Sigmoid colon (tissue), 7 donors: ENCODE results near the gene ZNF219. TPM values are rescaled to one million over a fixed set of nuclear protein-coding genes. Genes with fewer than 3 reads are reported as not detected.
"Not testable (repeated sequence)": the region's sequence is repeated elsewhere in the genome, so short reads cannot be mapped to it uniquely, and the experiment has no call there.

Experiments
- DNase-seq: peaks from one replicate; pipeline ENCODE4 v3.0.0-alpha.2; 2019
- H3K27ac ChIP-seq, 4 donors: fragments of 200-600 bp; sonication (generic); one replicate each; pipeline ENCODE4 v1.5.1; 2016 to 2019; ENCODE audit warnings: mild to moderate bottlenecking in 1 of 4
- H3K27me3 ChIP-seq, 3 donors: fragments of 200-600 bp; sonication (generic); one replicate each; pipeline ENCODE4 v1.5.1; 2019; ENCODE audit warnings: mild to moderate bottlenecking in 1 of 3
- H3K36me3 ChIP-seq, 4 donors: fragments of 200-600 bp; sonication (generic); one replicate each; pipeline ENCODE4 v1.5.1; 2016 to 2019
- H3K4me1 ChIP-seq, 4 donors: fragments of 200-600 bp; sonication (generic); one replicate each; pipeline ENCODE4 v1.5.1; 2017 to 2019
- H3K4me3 ChIP-seq, 4 donors: fragments of 200-600 bp; sonication (generic); one replicate each; pipeline ENCODE4 v1.5.1; 2017 to 2019; ENCODE audit warnings: mild to moderate bottlenecking in 2 of 4, moderate library complexity in 1 of 4
- H3K9me3 ChIP-seq, 4 donors: fragments of 200-600 bp in 3 of 4; sonication (generic) in 3 of 4; one replicate each; pipeline versions ENCODE4 v1.5.1 to v1.6.1; 2013 to 2019
- CTCF ChIP-seq, 4 experiments: fragments of 450-650 bp in 3 of 4; fragments of 200-600 bp in 1 of 4; IDR thresholded peaks; one replicate each; pipeline ENCODE4 v1.5.1; 2016 to 2019; ENCODE audit warnings: antibody characterized with exemption in 4 of 4, mild to moderate bottlenecking in 3 of 4, moderate library complexity in 2 of 4
- EP300 ChIP-seq, 4 donors: sonication (generic); formaldehyde crosslinking; IDR thresholded peaks; one replicate each; pipeline ENCODE4 v1.6.1; 2017; ENCODE audit warnings: antibody characterized with exemption in 4 of 4
- POLR2A ChIP-seq, 2 donors: fragments of 450-650 bp; IDR thresholded peaks; one replicate each; pipeline ENCODE4 v1.6.1; 2016; ENCODE audit warnings: antibody characterized with exemption in 2 of 2, mild to moderate bottlenecking in 2 of 2, moderate library complexity in 2 of 2
- POLR2AphosphoS5 ChIP-seq, 4 donors: sonication (generic); formaldehyde crosslinking; IDR thresholded peaks; one replicate each; pipeline ENCODE4 v1.6.1; 2017; ENCODE audit warnings: antibody characterized with exemption in 4 of 4
- WGBS, 2 donors: extraction: QIAGEN DNeasy Blood & Tissue Kit; methylation state at CpG; one replicate each; pipeline ENCODE4 v1.1.7; 2013; 5-methylcytosine and 5-hydroxymethylcytosine counted together
- intact Hi-C: fragments of 100-400 bp; cut with DNase I; formaldehyde crosslinking; loops from one replicate; pipeline ENCODE4 v1.15.1; 2023
- polyA plus RNA-seq, 3 donors: library from polyadenylated mRNA; stranded (reverse); fragments of 200-250 nt; gene quantifications; one replicate each; pipeline ENCODE4 v1.2.3, GENCODE V29; 2013
- total RNA-seq, 4 donors: library from RNA; depleted of rRNA; stranded (reverse); fragments of >200 nt; gene quantifications; one replicate each; pipeline ENCODE4 v1.1.0, GENCODE V29; 2016
- donor health status: healthy with polysubstance abuse.
- donor health status: Bipolar disorder and iron deficiency.
- donor health status: healthy.

ZNF219 gene
- total and polyA plus RNA-seq, 7 donors = 27.6 to 89.7 (median 48.2) TPM

GRCh38 chr14:21043387-21043973 lies 55.0 kb downstream of the ZNF219 start:
- no peak overlapping the region for H3K27ac ChIP-seq
- no peaks in the 10 kb centered on the region for H3K9me3 ChIP-seq
- TF ChIP-seq EP300 (IDR thresholded peaks at IDR 0.05) (no peak), CTCF (IDR thresholded peaks at IDR 0.05) (no peak), POLR2AphosphoS5 (IDR thresholded peaks at IDR 0.05) (no peak), POLR2A (IDR thresholded peaks at IDR 0.05) (no peak)
- no peaks in the 10 kb centered on the region for H3K36me3 ChIP-seq
- peaks cover 0 to 31% (median 21%) of the 10 kb centered on the region in 4 donors for H3K4me1 ChIP-seq
- 38 to 56% methylated on average over 2 of the region's 2 CpGs for WGBS, 2 donors
- intact Hi-C loops = loop anchor here (5.0 kb wide), 1 partner anchor 71 kb away; no protein-coding TSS in a partner anchor
- no peaks in the 10 kb centered on the region for H3K27me3 ChIP-seq
- no peak for DNase-seq
- no peak overlapping the region for H3K4me3 ChIP-seq

DNA sequence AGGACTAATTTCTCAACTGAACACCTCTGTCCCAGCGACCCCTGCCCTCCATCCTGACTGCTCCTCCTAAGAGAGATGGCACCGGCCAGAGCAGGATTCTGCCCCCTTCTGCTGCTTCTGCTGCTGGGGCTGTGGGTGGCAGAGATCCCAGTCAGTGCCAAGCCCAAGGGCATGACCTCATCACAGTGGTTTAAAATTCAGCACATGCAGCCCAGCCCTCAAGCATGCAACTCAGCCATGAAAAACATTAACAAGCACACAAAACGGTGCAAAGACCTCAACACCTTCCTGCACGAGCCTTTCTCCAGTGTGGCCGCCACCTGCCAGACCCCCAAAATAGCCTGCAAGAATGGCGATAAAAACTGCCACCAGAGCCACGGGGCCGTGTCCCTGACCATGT lies 55.5 kb downstream of the ZNF219 start:
- H3K4me3 ChIP-seq = no peak overlapping the region
- intact Hi-C loops = loop anchor here (5.0 kb wide), 1 partner anchor 71 kb away; no protein-coding TSS in a partner anchor
- no peak for TF ChIP-seq POLR2AphosphoS5 (IDR thresholded peaks at IDR 0.05)
- no peak for TF ChIP-seq POLR2A (IDR thresholded peaks at IDR 0.05)
- no peak for TF ChIP-seq EP300 (IDR thresholded peaks at IDR 0.05)
- no peak for TF ChIP-seq CTCF (IDR thresholded peaks at IDR 0.05)
- WGBS, 2 donors = 57 to 58% methylated on average over 8 of the region's 8 CpGs
- no peaks in the 10 kb centered on the region for H3K27me3 ChIP-seq
- H3K9me3 ChIP-seq = no peaks in the 10 kb centered on the region
- H3K4me1 ChIP-seq = peaks cover 0 to 37% (median 26%) of the 10 kb centered on the region in 4 donors
- H3K27ac ChIP-seq = no peak overlapping the region
- no peaks in the 10 kb centered on the region for H3K36me3 ChIP-seq
- DNase-seq = no peak

- intact Hi-C loops = loop anchor here (2.0 to 5.0 kb wide), 2 partner anchors 70 to 185 kb away; no protein-coding TSS in a partner anchor
- Histone ChIP-seq H3K27me3 (no peaks in the 10 kb centered on the region), H3K4me1 (peaks cover 0 to 38% (median 26%) of the 10 kb centered on the region in 4 donors), H3K27ac (no peak within 1 kb of the TSS), H3K9me3 (no peaks in the 10 kb centered on the region), H3K4me3 (no peak within 1 kb of the TSS), H3K36me3 (no peaks in the 10 kb centered on the region)
- TF ChIP-seq EP300 (IDR thresholded peaks at IDR 0.05) (no peak), POLR2AphosphoS5 (IDR thresholded peaks at IDR 0.05) (no peak), CTCF (IDR thresholded peaks at IDR 0.05) (no peak), POLR2A (IDR thresholded peaks at IDR 0.05) (no peak)
- DNase-seq = no peak
- WGBS, 2 donors = 67 to 79% methylated on average over 11 of the region's 11 CpGs
Measured at GRCh38 chr14:21041676-21042433, 56.6 kb downstream of the ZNF219 start, which contains the start of gene RNASE7. TSS of gene RNASE7 (plus strand) at chr14:21042362. CDS start at chr14:21042993, 631 bp downstream.

DNA sequence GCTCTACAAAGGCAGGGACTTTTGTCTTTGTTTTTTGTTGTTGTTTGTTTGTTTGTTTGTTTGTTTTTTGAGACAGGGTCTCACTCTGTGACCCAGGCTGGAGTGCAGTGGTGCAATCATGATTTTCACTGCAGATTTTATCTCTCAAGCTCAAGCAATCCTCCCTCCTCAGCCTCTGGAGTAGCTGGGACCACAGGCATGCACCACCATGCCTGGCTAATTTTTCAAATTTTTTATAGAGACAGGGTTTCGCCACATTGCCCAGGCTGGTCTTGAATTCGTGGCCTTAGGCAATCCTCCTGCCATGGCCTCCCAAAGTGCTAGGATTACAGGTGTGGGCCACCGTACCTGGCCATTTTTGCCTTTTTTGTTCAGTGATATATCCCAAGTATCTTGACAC lies 57.5 kb downstream of the ZNF219 start:
- not testable (repeated sequence) for DNase-seq, H3K9me3 ChIP-seq, H3K27me3 ChIP-seq, H3K36me3 ChIP-seq, H3K27ac ChIP-seq, H3K4me3 ChIP-seq
- 85 to 87% methylated on average over 3 of the region's 3 CpGs for WGBS, 2 donors
- peaks cover 0 to 38% (median 26%) of the 10 kb centered on the region in 4 donors for H3K4me1 ChIP-seq
- intact Hi-C loops = loop anchor here (1.0 to 5.0 kb wide), 3 partner anchors 27 to 184 kb away; no protein-coding TSS in a partner anchor

DNA sequence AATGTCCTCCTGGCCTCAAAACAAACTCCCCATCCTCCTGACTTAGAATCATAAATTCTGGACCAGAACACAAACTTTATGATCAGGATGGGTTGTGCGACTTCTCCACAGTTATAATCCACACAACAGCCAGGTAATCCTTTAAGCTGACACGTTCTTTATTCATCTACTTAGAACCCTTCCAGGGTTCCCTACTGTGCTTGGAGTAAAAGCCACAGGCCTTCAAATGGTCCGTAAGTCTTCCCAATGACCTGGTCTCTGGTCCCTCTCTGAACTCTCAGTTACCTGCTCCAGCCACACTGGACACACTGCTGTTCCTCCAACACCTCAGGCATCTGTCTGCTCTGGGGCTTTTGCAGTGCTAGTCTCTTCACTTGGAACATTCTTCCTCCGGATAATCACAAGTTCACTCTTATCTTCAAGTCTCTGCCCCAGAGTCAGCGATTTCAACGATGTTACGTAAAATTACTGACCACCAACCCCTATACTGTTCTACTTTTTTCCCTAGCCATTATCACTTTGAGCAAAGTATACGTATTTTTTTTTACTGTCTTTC lies 58.0 kb downstream of the ZNF219 start:
- Histone ChIP-seq H3K36me3 (no peaks in the 10 kb centered on the region), H3K4me1 (peaks cover 0 to 38% (median 26%) of the 10 kb centered on the region in 4 donors), H3K4me3 (no peak overlapping the region), H3K27me3 (no peaks in the 10 kb centered on the region), H3K9me3 (no peaks in the 10 kb centered on the region), H3K27ac (peak overlapping the region in 1 of 4 donors; percentile 86)
- WGBS, 2 donors = 78 to 85% methylated on average over 8 of the region's 8 CpGs
- TF ChIP-seq POLR2AphosphoS5 (IDR thresholded peaks at IDR 0.05) (no peak), POLR2A (IDR thresholded peaks at IDR 0.05) (no peak), EP300 (IDR thresholded peaks at IDR 0.05) (no peak), CTCF (IDR thresholded peaks at IDR 0.05) (no peak)
- no peak for DNase-seq
- intact Hi-C loops = loop anchor here (1.0 to 5.0 kb wide), 3 partner anchors 26 to 184 kb away; no protein-coding TSS in a partner anchor
